Nucleus accumbens (tissue), 56 donors: ENCODE results near the gene RPL21.
A peak's percentile ranks its signal among the peaks of the same experiment; 100 is the strongest.

Experiments used
- DNase-seq, 56 donors: peaks; one replicate each; lab custom pipeline; 2025; lab: John Stamatoyannopoulos, UW

Gene RPL21

DNA sequence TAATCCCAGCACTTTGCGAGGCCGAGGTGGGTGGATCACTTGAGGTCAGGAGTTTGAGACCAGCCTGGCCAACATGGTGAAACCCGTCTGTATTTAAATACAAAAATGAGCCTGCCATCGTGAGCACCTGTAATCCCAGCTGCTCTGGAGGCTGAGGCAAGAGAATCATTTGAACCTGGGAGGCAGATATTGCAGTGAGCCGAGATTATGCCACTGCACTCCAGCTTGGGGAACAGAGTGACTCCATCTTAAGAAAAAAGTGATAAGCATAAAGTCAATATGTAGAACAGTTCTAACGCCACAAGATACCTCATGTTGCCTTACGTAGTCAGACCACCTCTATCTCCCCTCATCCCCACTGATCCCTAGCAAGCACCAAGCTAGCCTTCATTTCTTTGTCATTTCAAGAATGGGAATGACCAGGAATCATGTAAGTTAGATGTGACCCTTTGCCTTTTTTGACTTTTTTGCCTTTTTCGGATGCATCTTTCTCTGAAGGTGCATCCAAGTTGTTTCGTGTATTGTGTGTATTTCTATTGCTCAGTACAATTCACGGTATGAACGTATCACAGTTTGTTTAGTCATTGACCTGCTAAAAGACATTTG lies 6.4 kb downstream of the RPL21 start:
- no peak for DNase-seq

DNA sequence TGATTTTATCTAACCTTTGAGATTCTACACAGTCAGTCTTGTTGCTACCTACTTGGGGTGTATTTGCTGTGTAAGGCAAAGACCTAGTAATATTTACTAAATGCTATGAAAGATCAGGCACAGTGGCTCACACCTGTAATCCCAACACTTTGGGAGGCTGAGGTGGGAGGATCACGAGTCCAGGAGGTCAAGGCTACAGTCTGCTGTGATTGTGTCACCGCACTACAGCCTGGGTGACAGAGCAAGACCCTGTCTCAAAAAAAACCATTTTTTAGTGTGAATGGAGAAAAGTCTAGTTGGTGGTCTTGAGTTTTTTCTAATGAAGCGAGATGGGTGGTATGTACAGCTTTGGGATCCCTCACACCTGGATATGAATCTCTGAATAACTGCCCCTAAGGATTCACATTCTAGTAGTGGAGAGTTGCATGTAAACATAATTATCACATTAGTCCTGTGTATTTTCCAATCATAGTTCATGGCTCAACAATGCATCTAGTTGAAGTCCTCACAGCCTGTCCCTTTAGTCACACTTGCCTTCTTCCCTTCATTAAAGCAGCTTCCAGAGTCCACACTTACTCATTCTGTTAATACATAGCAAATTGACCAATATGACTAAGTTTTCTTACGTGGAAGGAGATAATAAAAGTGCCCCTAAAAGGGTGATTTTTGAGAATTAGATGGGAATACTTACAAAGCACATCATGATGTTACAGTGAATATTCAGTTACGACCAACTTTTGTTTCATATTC lies 7.5 kb downstream of the RPL21 start:
- no peak for DNase-seq

DNA sequence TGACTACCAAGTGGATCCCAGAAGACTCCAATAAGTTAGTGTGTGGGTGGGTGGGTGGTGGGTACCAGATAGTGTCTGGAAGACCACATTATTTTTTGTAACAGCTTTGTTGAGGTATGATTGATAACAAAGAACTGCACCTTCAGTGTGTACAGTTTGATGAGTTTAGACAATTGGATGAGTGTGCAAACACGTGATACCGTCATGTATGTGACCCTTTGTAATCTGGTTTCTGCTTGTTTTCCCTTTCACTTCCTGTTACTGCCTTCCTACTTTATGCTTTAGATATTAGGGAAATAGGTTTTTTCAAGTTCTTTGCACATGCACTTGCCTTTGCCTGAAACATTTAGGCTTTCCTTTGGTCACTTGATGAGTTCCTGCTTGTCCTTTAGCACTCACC lies 8.5 kb downstream of the RPL21 start:
- no peak for DNase-seq

DNA sequence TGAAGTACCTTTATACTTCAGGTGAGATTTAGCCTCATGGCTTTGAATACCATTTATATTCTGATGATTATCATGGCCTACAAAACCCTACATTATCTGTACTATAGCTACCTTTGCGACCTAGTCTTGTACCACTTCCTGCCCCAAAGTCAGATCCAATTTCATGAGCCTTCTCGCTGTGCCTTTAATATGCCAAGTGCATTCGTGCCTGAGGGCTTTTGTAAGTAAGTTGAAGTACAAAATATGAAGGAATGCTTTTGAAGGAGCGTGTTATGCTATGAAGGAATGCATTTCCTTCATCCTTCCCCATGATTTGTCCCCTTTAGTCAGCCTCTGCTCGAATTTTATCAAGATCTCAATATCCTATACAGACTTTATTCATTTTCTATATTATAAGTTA lies 10.0 kb downstream of the RPL21 start:
- DNase-seq, result no peak

DNA sequence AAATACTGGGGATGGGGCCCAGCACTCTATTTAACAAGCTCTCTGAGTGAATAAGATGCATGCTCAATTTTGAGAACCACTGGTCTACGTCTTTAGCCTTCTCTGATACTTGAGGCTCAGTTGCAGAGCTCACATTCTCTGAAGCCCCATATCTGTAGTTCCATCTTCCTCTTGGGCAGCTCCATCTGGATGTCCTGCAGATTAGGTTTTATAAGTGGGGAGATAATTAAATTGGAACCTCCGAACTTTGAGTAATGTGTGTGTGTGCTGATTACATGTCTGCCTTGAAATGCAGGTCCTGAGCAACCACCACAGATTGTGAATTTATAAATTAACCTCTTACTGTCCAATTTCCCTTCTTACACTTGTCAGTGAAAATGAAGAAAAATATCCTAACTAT lies 12.1 kb downstream of the RPL21 start:
- no peak for DNase-seq

DNA sequence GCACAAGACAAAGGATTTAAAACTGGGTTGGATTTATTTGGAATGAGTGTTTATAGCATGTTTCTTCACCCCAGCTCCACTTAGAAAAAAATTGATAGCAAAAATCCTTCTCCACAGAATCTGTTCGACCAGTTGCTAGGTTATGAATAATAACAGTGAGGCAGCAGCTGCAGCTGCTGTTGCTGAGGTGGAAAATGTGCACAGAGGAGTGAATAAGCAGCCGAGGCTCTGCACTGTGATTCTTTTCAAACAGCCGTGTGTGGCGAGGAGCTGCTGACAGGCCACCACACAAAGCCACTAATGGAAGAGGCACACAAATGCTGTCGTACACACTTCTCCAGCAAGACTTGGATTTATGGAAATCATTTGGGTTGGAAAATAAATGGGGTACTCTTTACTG lies 12.8 kb downstream of the RPL21 start:
- DNase-seq, result peak in 28 of 56 donors; percentile 8 to 72 (median 26)

DNA sequence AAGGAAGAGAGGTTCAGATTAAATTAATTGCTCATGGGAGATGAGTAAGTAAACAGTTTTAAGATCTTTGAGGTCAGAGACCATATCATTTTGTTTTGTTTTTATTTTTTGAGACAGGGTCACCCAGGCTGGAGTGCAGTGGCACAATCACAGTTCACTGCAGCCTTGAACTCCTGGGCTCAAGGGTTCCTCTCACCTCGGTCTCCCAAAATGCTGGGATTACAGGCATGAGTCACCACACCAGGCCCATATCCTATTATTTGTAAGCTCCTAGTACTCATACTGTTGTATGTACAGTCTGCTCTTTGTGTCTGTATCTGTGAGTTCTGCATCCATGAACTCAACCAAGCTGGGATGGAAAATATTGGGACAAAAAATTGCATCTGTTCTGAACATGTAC lies 13.3 kb downstream of the RPL21 start:
- DNase-seq, result no peak

DNA sequence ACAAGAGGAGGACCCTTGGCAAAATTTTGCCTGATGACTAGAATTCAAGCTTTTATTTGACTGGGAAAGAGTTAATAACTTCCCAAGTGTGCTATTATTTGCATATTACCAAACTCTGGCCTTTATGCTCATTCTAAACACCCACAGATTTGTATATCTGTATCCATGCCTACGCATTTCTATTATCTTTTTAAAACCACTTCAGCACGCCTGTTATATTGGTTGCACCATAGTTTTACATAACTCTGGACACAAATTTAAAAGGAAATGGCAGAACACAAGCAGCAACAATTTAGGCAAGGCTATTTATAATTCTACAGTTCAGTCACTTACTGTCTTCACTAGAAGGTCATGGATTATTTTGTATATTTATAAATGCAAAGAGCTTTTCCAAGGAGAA lies 15.6 kb downstream of the RPL21 start:
- DNase-seq, result no peak

DNA sequence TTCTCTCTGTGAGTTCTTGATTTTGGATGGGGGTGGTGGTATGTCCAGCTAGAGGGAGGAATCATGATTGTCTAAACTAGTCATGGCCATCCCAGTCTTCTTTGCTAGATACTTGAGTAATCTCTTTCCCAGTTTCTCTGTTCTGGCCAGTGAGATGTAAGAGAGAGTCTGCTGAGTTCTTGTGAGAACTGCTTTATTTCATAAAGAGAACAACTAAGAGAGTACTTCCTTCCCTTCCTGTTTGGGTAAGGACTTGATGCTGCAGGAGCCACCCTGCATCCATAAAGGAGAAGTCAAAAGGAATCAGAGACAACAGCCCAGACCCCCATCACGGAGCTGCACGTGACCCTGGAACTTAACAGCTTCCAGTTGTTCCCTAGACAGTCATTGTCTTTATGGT lies 16.2 kb downstream of the RPL21 start:
- no peak for DNase-seq

DNA sequence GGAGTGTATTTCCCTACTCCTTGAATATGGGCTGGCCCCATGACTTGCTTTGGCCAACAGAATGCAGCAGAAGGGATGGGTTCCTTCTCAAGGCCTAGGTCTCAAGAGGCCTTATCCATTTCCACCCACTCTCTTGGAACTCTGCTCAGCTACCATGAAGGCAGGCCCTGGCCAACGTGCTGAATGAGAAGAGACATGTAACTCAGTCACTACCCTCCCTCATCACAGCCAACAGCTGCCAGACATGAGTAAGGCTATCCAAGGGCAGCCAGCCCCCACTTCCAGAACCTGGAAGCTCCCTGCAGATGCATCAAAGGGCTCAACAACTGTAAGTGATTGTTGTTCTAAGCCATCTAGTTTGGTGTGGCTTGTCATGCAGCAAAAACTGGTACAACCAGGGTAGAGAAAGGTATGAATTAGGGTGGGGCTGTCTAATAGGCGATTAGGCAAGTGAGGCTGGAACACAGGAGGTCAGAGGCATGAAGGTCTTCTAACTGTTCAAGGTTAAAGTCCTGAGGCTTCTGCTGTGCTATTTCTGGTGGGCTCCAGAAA lies 17.8 kb downstream of the RPL21 start:
- DNase-seq, result no peak

DNA sequence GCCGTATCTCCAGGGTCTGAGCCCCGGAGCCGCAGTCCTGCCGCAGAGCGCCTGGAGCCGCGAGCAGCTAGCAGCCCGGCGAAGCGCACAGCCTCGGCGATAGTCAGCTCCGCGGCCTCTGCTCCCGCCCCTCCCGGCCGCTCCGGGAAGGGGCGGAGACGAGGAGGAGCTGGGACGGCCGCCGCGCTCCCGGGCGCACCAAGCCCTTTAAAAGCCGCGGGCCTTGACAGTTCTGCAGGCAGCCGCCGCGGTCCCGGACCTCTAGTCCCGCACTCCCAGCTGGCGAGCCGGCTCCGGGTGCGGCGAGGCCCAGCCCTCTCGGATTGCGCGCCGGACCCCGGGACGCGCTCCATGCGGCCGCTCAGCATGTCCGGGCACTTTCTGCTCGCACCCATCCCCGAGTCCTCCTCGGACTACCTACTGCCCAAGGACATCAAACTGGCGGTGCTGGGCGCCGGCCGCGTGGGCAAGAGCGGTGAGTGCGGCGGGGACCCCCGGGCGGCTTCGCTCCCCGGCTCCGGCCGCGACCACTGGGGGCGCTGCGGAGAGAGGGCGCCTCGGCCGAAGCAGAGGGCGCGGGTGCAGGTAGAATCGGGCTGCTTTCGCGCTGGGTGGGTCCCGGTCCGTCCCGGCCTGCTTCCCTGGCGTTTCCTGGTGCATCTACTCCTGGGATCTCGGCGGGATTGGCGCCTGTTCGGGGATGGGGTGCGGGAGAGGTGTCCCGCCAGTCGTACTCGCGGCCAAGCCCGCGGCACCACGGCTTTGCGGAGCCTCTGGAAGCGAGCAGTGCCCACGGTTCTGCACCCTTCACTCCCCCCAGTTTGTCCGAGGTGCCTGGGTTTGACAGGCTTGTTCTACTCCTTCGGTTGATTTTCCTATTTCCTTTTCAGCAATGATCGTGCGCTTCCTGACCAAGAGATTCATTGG lies 19.5 kb downstream of the RPL21 start, which contains the start of gene RASL11A:
TSS of gene RASL11A (plus strand) at position 237 of the 927 bp plus-strand sequence. CDS start at position 352, 115 bp downstream.
- peak in 54 of 56 donors; percentile 34 to 92 (median 77) for DNase-seq

DNA sequence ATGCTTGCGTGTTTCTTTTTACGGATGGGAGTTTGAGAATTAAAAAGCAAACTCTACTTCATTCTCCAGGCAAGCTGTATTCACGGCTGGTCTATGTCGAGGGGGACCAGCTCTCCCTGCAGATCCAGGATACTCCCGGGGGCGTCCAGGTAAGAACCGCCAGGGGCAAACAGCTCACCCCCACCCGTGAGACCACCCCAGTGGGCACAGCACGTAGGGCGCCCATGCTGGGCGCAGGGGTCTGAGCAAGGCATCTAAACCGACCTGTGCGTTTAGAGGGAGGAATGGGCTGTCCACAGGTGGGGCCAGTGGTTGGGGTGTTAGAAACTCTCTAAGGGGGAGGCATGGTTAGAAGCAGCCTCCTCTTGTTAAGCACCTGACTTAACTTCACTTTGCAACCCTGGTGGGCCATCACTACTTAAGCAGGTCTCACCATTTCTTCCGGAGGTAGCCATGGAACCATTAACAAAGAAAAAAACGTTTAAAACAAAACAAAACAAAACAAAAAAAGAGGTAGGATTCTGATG lies 20.3 kb downstream of the RPL21 start:
- no peak for DNase-seq

DNA sequence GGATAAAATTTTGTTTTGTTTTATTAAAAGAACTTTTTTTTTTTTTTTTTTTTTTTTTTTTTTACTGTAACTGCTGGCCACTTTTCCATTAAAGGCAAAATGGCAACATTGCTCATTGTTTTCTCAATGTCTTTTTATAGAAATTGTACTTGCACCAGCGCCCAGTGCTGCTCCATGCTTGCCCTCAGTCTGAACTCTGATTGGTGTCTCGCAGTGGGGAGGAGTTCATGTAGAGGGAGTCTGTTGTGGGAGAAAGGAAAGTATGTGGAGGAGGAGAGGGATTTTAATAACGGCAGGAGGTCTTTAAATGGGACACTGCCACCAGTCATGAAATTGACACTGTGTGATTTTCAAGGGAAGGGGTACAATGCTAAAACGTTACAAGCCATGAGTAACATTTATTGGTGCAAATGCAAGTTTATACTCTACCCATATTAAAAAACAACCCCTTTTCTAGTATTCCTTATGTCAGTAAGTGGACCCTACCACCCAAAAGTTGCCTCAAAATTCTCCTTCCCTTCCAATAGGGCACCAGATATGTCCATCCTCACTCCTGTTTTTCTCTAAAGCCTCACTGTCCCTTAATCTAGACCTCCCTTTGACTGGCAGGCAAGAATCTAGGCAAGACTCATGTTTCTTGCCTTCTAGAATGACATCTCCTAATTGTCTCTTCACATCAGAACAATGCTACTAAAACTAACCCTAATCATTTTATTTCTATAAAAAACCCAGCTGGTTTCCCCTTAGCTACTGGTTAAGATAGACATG lies 22.5 kb downstream of the RPL21 start:
- no peak for DNase-seq

DNA sequence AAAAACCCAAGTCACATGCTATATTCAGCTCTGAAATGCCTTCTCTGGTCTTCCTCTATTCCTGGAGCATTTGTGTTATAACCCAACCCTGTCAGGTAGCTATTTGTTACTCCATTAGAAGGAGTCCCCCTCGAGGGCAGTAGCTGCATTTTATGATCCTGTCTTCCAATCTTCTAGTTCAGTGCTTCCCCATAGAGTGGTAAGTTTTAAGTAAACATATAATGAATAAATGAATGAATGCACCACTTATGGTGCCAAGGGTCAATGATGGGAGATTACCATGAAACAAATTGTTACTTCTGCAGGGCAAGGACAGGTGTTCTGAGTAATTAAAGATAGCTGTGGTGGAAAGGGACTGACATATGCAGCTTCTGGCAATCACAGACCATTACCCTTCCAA lies 23.3 kb downstream of the RPL21 start:
- no peak for DNase-seq

DNA sequence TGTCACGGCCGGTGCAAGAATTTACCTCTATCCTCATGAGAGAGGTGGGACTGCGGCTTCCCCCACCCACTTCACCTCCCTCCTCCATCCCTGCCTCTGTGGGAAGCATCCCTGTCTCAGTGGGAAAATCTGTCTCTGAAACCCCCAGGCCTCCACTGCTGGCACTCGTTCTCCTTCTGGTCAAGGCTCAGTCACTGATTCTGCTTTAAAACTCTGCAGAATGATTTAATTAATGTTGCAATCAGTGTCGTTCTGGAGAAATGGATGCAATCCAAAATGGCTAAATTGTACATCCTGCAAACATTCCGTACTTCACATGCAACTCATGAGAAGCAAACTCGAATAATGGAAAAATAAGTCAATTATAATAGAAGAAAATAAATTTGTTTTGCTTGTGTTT lies 24.8 kb downstream of the RPL21 start:
- DNase-seq, result no peak

DNA sequence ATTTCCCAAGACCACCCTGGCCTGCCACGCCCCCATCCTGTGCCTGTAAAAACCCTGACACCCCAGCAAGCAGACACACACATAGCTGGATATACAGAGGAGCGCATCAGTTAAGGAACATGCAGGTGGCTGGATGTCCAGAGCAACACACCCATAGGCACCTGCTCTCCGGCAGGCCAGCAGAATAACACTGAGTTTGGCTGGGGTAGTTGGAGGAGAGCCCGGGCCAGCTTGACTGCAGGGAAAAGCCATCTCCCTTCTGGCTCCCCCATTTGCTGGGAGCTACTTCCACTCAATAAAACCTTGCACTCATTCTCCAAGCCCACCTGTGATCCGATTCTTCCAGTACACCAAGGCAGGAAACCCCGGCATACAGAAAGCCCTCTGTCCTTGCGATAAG lies 28.1 kb downstream of the RPL21 start:
- DNase-seq, result no peak

DNA sequence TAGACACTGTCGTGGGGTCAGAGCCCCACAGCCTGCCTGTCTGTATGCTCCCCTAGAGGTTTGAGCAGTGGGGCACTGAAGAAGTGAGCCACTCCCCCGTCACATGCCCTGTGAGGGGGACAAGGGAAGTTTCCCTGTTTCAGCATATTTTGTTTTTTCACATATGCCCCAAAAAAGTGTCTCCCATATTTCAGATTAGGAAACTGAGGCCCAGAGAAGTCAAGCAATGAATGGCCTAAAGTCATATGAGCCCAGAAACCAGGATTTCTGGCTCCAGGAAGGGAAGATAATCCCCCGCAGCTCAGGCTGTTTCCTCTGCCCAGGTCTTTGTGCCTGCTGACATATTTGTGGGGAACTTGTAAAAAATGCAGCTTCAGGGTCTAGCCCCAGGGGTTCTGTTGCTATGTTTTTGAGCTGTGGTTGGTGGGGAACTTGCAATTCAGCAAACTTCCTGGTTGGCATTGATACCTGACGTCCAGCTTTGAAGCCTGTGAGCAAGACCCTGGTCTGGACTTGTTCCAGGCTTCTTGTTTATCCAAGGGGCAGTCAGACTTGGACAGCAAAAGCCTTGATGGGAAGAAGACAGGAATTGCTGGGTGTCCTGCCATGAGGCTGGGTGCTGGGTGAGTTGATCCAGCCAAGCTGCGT lies 28.8 kb downstream of the RPL21 start:
- no peak for DNase-seq

DNA sequence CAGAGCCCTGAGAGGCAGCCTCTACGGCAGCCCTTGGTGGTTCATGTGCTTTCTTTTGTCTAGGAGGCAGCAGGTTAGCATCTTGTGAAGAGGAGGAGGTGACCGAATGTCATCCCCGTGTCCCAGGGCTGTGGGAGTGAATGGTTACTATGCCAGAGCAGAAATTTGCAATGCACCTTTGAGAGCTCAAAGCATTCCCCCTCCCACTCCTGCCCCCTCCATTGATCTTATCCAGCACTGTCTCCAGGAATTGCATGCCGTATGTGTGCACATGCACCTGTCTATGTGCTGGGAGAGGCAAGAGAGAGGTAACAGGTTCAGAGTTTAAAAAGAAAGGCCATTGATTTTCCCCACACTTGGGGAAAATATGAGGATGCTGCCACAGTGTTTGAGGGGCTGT lies 29.5 kb downstream of the RPL21 start:
- no peak for DNase-seq

DNA sequence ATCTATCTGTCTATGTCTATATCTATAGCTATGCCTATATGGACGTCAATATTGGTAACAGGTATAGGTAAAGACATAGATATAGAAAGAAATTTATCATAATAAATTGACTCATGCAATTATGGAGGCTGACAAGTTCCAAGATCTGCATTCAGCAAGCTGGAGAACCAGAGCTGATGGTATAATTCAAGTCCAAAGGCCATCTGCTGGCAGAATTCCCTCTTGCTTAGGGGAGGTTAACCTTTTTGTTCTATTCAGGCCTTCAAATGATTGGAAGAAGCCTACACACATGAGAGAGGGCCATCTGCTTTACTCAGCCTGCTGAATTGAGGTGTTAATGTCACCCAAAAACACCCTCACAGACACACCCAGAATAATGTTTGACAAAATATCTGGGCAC lies 30.1 kb downstream of the RPL21 start:
- DNase-seq, result no peak
